Fibroblast of lung (primary cell): ENCODE measurements around the gene SDK2. TPM values are rescaled to one million over a fixed set of nuclear protein-coding genes. Genes with fewer than 3 reads are reported as not detected.

Source experiments
- DNase-seq, 2 donors: peaks; one replicate each; pipeline versions ENCODE4 v3.0.0 to v3.0.0-alpha.2; 2010; ENCODE audit warnings: low read depth in 2 of 2
- H2AFZ ChIP-seq: 2 replicates; pipeline ENCODE4 v1.5.1; 2012; ENCODE audit warnings: low read length, control low read depth, inconsistent platforms
- H3K27ac ChIP-seq: 2 replicates; pipeline ENCODE4 v1.5.1; 2011; ENCODE audit warnings: low read length, control low read depth; ENCODE audit not compliant: insufficient read depth
- H3K27me3 ChIP-seq: 2 replicates; pipeline ENCODE4 v1.5.1; 2011; ENCODE audit warnings: mild to moderate bottlenecking, low read length; ENCODE audit not compliant: control insufficient read depth, insufficient read depth
- H3K36me3 ChIP-seq: 2 replicates; pipeline ENCODE4 v1.5.1; 2011; ENCODE audit warnings: low read length; ENCODE audit not compliant: control insufficient read depth, insufficient read depth
- H3K4me1 ChIP-seq: 2 replicates; pipeline ENCODE4 v1.5.1; 2011; ENCODE audit warnings: low read length; ENCODE audit not compliant: control insufficient read depth, insufficient read depth; ENCODE audit errors: extremely low read depth
- H3K4me2 ChIP-seq: 2 replicates; pipeline ENCODE4 v1.5.1; 2011; ENCODE audit warnings: low read length, control low read depth; ENCODE audit not compliant: insufficient read depth; ENCODE audit errors: extremely low read depth
- H3K4me3 ChIP-seq, 4 experiments: fragments of 200-600 bp in 1 of 4; sonication (generic) in 1 of 4; replicated peaks in 1 of 4; 2 replicates each; pipeline ENCODE4 v1.5.1; 2011 to 2016; ENCODE audit warnings: low read length in 4 of 4, low read depth in 3 of 4, mild to moderate bottlenecking in 3 of 4, control low read depth in 2 of 4, inconsistent platforms in 1 of 4, mixed read lengths in 1 of 4; ENCODE audit not compliant: insufficient read depth in 1 of 4; ENCODE audit errors: control extremely low read depth in 1 of 4
- H3K79me2 ChIP-seq: 2 replicates; pipeline ENCODE4 v1.5.1; 2012; ENCODE audit warnings: mild to moderate bottlenecking, low read length, inconsistent platforms; ENCODE audit not compliant: control insufficient read depth, insufficient read depth
- H3K9ac ChIP-seq: 2 replicates; pipeline ENCODE4 v1.5.1; 2011; ENCODE audit warnings: mild to moderate bottlenecking, low read length, control low read depth; ENCODE audit not compliant: insufficient read depth
- H3K9me3 ChIP-seq: 2 replicates; pipeline ENCODE4 v1.5.1; 2012; ENCODE audit warnings: low read depth, low read length; ENCODE audit not compliant: control insufficient read depth, insufficient read depth
- H4K20me1 ChIP-seq: 2 replicates; pipeline ENCODE4 v1.5.1; 2011; ENCODE audit warnings: low read length; ENCODE audit not compliant: control insufficient read depth, insufficient read depth; ENCODE audit errors: extremely low read depth
- EZH2 ChIP-seq: IDR thresholded peaks from 2 replicates; pipeline ENCODE4 v1.5.1; 2012; ENCODE audit warnings: low read length, control low read depth, mild to moderate bottlenecking; ENCODE audit errors: missing control alignments
- polyA plus RNA-seq, 2 donors: library from polyadenylated mRNA; depleted of rRNA in 1 of 2; stranded (reverse) in 1 of 2; unstranded in 1 of 2; fragments of >200 nt; gene quantifications; 2 replicates each; pipeline ENCODE4 v1.2.1, GENCODE V29; 2011 to 2012; ENCODE audit warnings: missing spikeins in 1 of 2
- total RNA-seq: library from RNA; depleted of rRNA; stranded (reverse); fragments of >200 nt; gene quantifications from 2 replicates; pipeline ENCODE4 v1.2.1, GENCODE V29; 2014
- TF ChIP-seq, protein P1 (sequence below), 2 donors: IDR thresholded peaks in 1 of 2; conservative IDR thresholded peaks in 1 of 2; 1 replicate in 1 of 2; 2 replicates in 1 of 2; pipeline ENCODE4 v1.5.1; 2011 to 2012; ENCODE audit warnings: low read length in 2 of 2, control low read depth in 1 of 2, inconsistent platforms in 1 of 2, low read depth in 1 of 2, mild to moderate bottlenecking in 1 of 2

The SDK2 gene
- total and polyA plus RNA-seq, 2 donors (not counting 1 experiment from before 2014, with no cell fraction given): under 0.01 to 0.01 TPM

DNA sequence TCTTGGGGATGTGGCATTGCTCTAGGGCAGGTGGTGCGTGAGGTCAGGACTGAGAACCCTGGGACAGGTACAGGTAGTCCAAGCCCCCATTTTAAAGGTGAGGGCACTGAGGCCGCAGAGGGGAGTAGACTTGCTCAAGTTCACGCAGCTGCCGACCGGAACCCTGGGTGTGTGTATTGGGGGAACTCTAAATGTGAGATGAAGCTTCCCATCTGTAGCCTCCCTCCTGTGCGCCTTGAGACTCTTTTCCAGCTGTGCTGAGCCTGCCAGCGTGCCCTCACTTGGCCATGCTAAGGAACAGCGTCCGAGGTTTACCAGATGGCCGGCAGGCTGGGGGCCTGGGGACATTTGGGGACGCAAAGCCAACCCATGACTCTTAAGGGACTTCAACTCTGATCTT lies 253.4 kb downstream of the SDK2 start:
- no peak for DNase-seq
- H3K9me3 ChIP-seq: no peaks in the 10 kb centered on the region
- no peak overlapping the region for H2AFZ ChIP-seq
- H3K27me3 ChIP-seq: no peaks in the 10 kb centered on the region
- no peak for TF ChIP-seq EZH2
- TF ChIP-seq, protein P1, sequence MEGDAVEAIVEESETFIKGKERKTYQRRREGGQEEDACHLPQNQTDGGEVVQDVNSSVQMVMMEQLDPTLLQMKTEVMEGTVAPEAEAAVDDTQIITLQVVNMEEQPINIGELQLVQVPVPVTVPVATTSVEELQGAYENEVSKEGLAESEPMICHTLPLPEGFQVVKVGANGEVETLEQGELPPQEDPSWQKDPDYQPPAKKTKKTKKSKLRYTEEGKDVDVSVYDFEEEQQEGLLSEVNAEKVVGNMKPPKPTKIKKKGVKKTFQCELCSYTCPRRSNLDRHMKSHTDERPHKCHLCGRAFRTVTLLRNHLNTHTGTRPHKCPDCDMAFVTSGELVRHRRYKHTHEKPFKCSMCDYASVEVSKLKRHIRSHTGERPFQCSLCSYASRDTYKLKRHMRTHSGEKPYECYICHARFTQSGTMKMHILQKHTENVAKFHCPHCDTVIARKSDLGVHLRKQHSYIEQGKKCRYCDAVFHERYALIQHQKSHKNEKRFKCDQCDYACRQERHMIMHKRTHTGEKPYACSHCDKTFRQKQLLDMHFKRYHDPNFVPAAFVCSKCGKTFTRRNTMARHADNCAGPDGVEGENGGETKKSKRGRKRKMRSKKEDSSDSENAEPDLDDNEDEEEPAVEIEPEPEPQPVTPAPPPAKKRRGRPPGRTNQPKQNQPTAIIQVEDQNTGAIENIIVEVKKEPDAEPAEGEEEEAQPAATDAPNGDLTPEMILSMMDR (conservative IDR thresholded peaks at IDR 0.05 in 1 of 2, IDR thresholded peaks at IDR 0.05 in 1 of 2; ENCODE audit: low read depth in 1 of 2, low read length in 2 of 2): no peak
- no peak overlapping the region for H3K9ac ChIP-seq
- H3K4me3 ChIP-seq: no peak overlapping the region
- H3K4me1 ChIP-seq: no peaks in the 10 kb centered on the region
- no peak overlapping the region for H3K27ac ChIP-seq
- no peak overlapping the region for H3K4me2 ChIP-seq
- H4K20me1 ChIP-seq: no peaks in the 10 kb centered on the region
- no peaks in the 10 kb centered on the region for H3K79me2 ChIP-seq
- no peaks in the 10 kb centered on the region for H3K36me3 ChIP-seq

DNA sequence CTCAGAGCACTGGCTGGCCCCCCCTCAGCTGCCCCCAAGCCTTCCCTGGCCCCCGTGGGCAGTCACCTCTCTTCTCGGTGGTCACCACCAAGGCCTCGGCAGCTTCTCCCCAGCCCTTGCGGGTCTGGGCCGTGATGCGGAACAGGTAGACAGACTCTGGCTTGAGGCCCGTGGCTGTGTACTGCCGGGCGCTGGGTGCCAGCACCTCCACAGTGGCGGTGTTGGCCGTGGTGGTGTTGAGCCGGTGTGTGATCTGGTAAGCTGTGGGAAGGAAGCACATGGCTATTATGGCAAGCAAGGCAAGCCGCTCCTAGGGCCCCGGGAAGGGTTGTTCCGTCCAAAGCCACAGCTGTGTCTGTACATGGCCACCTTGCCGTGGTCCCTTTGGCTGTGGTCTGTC lies 254.0 kb downstream of the SDK2 start:
- Histone ChIP-seq H3K36me3 (no peaks in the 10 kb centered on the region), H4K20me1 (no peaks in the 10 kb centered on the region), H3K79me2 (no peaks in the 10 kb centered on the region), H3K9me3 (no peaks in the 10 kb centered on the region), H2AFZ (no peak overlapping the region), H3K27ac (no peak overlapping the region), H3K4me2 (no peak overlapping the region), H3K4me3 (no peak overlapping the region), H3K27me3 (no peaks in the 10 kb centered on the region), H3K9ac (no peak overlapping the region), H3K4me1 (no peaks in the 10 kb centered on the region)
- DNase-seq: no peak
- TF ChIP-seq EZH2: no peak
- TF ChIP-seq, protein P1 (conservative IDR thresholded peaks at IDR 0.05 in 1 of 2, IDR thresholded peaks at IDR 0.05 in 1 of 2; ENCODE audit: low read depth in 1 of 2, low read length in 2 of 2): no peak

DNA sequence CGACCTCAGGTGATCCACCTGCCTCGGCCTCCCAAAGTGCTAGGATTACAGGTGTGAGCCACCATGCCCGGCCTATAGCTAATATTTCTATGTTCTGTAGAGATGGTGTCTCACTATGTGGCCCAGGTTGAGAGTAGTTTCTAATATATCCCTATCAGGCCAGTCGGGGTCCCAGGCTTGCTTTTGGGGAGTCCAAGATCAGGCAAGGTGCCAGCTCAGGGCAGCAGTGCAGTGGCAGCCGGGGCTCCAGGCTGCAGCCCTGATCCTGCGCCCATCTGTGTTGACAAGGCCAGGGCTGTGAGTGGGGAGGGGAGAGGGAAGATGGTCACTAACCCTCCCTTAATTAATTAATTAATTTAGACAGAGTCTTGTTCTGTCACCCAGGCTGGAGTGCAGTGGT lies 254.8 kb downstream of the SDK2 start:
- Histone ChIP-seq H3K27me3 (no peaks in the 10 kb centered on the region), H4K20me1 (no peaks in the 10 kb centered on the region), H3K9ac (no peak overlapping the region), H3K79me2 (no peaks in the 10 kb centered on the region), H3K4me1 (no peaks in the 10 kb centered on the region), H3K4me3 (no peak overlapping the region), H3K9me3 (no peaks in the 10 kb centered on the region), H3K4me2 (no peak overlapping the region), H3K36me3 (no peaks in the 10 kb centered on the region), H2AFZ (no peak overlapping the region), H3K27ac (no peak overlapping the region)
- DNase-seq: no peak
- TF ChIP-seq, protein P1 (conservative IDR thresholded peaks at IDR 0.05 in 1 of 2, IDR thresholded peaks at IDR 0.05 in 1 of 2; ENCODE audit: low read depth in 1 of 2, low read length in 2 of 2): no peak
